HG03066 (cell line): ENCODE results near the gene DHX16.

ENCODE experiments used
- ATAC-seq: cut with Tn5 transposase; IDR thresholded peaks from one replicate; pipeline ENCODE4 v1.9.1; 2021; ENCODE audit warnings: low read depth; ENCODE audit not compliant: unreplicated experiment

Gene DHX16

DNA sequence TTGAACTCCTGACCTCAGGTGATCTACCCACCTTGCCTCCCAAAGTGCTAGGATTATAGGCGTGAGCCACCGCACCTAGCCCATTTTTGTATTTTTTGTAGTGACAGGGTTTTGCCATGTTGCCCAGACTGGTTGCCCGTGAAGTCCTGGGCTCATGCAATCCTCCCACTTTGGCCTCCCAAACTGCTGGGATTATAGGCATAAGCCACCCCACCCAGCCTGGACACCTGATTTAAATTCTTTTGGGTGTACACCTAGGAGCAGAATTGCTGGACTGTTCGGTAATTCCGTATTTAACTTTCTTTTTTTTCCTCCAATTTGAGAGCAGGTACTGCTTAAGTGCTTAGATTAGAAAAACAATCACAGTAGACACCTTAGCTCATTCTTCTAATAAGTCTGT, 23.6 kb upstream of the DHX16 start:
- ATAC-seq: no peak

- no peak for ATAC-seq
Observed at GRCh38 chr6:30691208-30691847, 18.5 kb upstream of the DHX16 start.

DNA sequence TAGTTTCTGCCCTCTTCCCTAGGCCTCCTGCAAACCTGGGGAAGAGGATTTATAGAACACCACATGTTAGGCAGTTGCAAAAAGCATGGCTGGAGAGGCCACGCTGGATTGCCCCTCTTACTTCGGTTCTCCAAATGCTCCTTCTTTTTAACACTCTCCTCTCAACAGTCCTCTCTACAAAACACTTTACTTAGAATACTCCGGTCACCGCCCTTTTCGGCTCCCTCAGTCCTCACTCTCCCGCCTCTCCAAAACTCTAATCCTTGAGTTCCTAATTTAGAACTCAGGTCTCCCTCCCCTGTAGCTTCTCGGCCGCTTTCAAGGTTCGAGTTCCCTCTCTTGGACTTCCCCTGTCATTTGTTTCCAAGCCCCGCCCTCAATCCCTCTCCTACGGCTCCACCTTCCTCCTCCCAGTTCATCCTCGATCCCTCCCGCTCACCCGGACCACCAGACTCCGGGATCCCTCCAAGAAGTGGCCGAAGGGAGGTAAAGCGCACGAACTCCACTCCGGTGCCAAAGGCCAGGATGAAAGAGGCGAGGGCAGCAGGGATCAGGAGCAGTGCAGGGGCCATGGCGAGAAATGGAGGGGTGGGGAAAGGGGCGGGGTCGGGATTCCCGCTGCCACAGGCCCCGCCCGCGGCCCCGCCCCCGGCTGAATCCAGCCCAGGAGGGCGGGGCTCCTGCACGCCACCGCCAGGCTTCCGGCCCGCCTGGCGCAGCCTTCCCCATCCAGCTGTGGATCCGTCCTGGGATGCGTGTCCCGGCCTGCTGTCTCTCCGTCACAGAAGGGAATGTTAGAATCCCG, 17.8 kb upstream of the DHX16 start, which contains the start of gene NRM:
Gene NRM (minus strand): TSS at position 582 of the 805 bp plus-strand sequence. CDS start 10 bp downstream, at position 572.
- ATAC-seq: no peak

DNA sequence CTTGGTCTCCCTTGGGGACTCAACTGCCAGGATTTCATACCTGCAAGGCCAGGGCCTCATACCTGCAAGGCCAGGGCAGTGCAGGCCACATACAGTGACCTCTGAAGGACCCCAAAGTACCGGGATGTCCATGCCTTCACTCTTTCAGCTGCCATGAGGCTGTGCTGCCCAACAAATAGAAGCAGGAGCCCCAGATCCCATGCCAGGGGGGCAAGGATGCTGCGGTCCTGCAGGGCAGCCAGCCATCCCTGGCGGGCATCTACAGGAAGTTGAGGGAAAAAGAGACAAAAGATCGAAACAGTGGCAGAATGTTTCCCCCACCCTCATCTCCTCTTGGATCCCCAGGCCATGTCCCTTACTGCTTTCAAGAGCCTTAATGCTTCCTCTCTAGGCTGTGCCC, 17.2 kb upstream of the DHX16 start:
- ATAC-seq: no peak

GRCh38 chr6:30689022-30689865, 16.4 kb upstream of the DHX16 start:
- ATAC-seq: no peak

- ATAC-seq: no peak
Observed at GRCh38 chr6:30688569-30688968, 15.8 kb upstream of the DHX16 start.

DNA sequence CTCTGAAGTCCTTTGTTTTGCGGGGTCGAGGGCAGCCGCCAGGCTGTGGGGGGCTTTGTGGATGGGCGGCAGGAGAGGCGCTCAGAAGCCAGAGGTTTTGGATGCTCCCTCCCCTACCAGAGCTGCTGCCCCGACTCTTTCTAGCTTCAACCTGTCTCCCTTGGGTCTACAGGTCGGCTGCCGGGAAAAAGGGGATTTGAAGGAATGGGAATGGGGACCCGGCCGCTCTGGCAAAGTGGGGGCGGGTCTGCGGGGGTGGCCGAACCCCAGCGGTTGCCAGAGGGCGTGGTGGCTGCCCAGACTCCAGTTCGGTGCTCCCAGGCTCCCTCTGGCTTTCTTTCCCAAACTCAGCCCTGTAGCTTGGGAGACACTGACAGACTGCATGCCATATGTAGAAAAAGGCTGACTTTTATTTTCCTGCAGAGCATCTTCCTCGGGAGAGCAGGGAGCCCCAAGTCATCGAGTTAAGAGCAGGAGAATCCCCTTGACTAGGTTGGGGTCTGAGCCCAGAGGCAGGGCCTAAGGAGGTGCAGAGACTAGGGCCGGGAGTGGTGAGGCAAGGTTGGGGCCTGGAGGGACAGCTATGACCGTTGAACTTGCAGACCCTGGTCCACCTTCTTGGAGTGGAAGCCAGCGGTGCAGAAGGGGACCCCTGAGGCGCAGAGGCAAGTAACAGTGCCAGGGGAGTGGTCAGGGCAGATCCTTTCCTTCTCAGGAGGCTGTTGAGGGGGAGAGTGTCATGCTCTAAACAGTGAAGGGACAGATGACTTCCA, 15.0 kb upstream of the DHX16 start:
- no peak for ATAC-seq

DNA sequence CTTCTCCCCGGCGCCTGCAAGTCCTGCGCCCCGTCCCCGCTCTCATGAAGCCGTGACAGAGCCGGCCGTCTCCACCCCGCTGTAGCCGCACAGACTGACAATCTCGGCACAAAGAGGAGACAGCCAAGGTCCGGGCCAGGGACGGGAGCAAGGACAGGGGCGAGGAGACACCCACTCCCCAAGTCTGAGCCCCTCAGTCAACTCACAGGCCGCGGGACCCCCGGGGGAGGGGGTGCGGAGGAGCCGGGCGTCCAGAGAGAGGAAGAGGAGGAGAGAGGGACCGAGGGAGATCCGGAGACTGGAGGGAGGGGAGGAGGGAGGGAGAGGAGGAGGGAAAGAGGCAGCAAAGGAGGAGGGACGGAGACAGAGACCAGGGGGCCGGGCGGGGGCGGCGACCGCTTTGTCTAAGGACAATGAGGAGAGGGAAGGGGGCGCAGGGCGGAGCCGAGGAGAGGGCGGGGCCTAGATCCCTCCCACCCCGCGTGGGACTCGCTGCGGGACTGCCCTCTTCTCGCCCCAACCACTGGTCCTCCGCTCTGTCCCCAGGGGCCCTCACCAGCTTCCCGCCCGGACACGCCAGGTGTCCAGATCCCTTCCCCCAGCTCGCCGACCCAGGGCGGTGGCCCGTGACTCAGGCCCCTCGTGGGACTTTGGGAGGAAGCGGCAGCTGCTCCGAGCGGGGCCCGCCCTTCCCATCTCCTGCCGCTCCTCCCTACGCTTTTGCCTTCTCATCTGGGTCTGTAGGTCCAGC, 14.3 kb upstream of the DHX16 start:
- peak; percentile 51 for ATAC-seq

DNA sequence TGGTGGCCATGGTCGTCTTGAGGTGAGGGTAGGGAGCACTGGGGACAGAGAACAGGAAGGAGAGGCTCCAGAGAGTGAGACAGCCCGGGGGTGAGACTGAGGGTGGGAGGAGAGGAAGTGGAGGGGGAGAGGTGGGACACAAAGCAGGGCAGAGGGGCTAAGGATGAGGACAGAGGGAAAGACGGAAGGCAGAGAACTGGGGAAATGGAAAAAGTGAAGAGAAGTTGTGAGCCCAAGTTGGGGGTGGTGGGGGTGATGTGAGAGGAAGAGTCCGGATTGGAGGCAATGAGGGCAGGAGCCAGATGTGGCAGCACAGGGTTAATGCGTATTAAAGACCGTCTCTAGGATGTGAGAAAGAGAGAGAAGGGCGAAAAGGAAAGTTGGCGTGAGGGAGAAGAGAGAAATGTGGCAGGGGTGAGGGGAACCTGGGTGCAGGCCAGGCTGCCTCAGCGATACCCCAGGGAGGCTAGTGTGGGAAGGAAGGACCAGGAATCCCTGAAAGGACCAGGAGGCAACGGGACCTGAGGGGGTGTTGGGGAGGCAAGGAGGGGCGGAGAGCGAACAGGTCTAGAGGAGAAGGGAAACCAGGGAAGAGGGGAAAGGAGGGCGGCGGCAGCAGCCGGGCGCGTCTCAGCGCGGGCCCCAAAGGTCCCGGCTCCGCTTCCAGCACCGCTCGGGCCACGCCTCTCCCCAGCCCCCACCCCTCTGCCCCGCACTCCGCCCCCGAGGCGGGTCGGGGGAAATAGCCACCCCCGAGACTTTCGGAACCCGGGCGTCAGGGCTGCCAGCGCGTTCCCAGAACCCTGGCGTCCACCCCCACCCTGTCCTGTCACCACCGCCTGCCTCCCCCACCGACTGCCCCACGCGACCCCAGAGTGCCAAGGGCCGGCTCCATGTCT, 13.5 kb upstream of the DHX16 start, which contains the start of gene PPP1R18:
Gene PPP1R18 (minus strand): TSS at position 637 of the 899 bp plus-strand sequence. CDS start 627 bp downstream, at position 10.
- ATAC-seq: no peak

- no peak for ATAC-seq
Observed at GRCh38 chr6:30685157-30686008, 12.6 kb upstream of the DHX16 start.

DNA sequence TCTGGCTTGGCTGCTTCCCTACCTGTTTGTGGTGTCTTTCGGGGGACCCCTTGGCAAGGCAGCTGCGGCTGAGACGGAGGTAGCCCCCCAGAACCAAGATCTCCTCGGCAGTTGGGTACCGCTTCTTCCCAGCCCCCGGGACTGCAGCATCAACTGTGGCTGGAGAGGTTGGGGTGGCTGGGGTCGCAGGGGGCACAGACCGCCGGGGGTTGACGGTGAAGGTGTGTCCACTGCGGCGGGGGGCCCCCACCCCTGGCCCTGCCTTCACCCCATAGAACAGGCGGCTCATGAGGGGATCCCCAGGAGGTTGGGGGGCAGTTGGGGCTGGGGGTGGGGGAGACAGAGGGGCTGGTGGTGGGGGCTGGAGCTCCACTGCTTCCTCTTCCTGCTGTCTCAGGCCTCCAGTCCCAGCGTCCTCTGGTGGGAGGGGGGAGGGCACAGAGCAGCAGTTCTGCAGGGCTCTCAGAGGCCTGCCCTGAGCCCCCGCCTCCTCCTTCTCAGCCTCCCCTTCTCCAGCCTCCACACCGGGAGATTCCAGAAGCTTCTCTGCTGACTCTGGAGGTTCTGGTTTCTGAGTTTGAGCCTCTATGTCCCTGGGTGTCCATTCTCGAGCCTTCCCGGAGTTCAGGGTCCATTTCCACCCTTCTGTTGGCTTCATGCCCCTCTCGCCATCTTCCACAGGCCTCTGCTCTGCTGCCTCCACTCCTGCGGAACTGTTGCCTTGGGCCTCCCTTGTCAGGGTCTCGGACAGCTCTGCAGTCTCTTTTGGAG, 11.8 kb upstream of the DHX16 start:
- no peak for ATAC-seq

GRCh38 chr6:30683980-30684338, 11.2 kb upstream of the DHX16 start:
- ATAC-seq: no peak

GRCh38 chr6:30683183-30683979, 10.6 kb upstream of the DHX16 start:
- no peak for ATAC-seq

GRCh38 chr6:30682143-30683117, 9.6 kb upstream of the DHX16 start:
- ATAC-seq: peak; percentile 39

GRCh38 chr6:30681766-30682142, 8.9 kb upstream of the DHX16 start:
- ATAC-seq: no peak
